ENCODE data around the gene SYTL1. TPM values are rescaled to one million over a fixed set of nuclear protein-coding genes. Genes with fewer than 3 reads are reported as not detected.

Gene SYTL1
- total and polyA plus RNA-seq, 9 of the 15 experiments (the other 6 are each of a cell fraction or from before 2014, with no cell fraction given): 0.04 to 9.3 (median 1.7) TPM

- no peak for TF ChIP-seq RREB1 (CRISPR knock-in tag; IDR thresholded peaks at IDR 0.05)
- TF ChIP-seq CBFB (CRISPR knock-in tag; IDR thresholded peaks at IDR 0.05): no peak; the same call in 1 of the 2 replicates
- TF ChIP-seq ARID4B (CRISPR knock-in tag; IDR thresholded peaks at IDR 0.05): 0 out of 2 replicates have a peak, but pooled peaks have one; percentile 5
- TF ChIP-seq FOXA3 (CRISPR knock-in tag; conservative IDR thresholded peaks at IDR 0.05 in 1 of 2, IDR thresholded peaks at IDR 0.05 in 1 of 2): peak in 1 of 2 experiments; percentile 75; a peak in 1 of 4 replicates
- no peak for TF ChIP-seq SIN3A (IDR thresholded peaks at IDR 0.05; ENCODE audit: borderline replicate concordance in 2 of 2, control insufficient read depth in 1 of 2, low read depth in 2 of 2, low read length in 2 of 2)
- TF ChIP-seq USF1 (CRISPR knock-in tag; IDR thresholded peaks at IDR 0.05): peak; percentile 47; the same call in 1 of the 2 replicates
These were observed 562 bp downstream of the SYTL1 start (continued) for GRCh38 chr1:27342391-27342777.

All from K562 (cell line).